Endothelial cell of umbilical vein (primary cell): Measurements from ENCODE around the gene HIVEP1. TPM values are rescaled to one million over a fixed set of nuclear protein-coding genes. Genes with fewer than 3 reads are reported as not detected.

Experiments used
- BruUV-seq: library from RNA; stranded (reverse); fragments of 400-500 nt; replicated peaks from 2 replicates; lab custom pipeline; 2021; lab: Mats Ljungman, UMichigan
- CTCF ChIA-PET: fragments of 300-600, 350-600 bp; sonication (Branson Sonifier 250); formaldehyde crosslinking; loops from one replicate; lab custom pipeline; 2021; ENCODE audit warnings: antibody characterized with exemption, inconsistent platforms; lab: Charles Lee
- POLR2A ChIA-PET: fragments of 300-600, 350-600 bp; sonication (Branson Sonifier 250); formaldehyde crosslinking; loops from one replicate; lab custom pipeline; 2021; ENCODE audit warnings: antibody characterized with exemption, inconsistent platforms; lab: Charles Lee
- DNase-seq: peaks from one replicate; pipeline ENCODE4 v3.0.0-alpha.2; 2011; ENCODE audit warnings: low read depth, low spot score
- FAIRE-seq: peaks from 2 replicates; lab custom pipeline; 2011; peaks lifted over from hg19 to GRCh38; lab: Jason Lieb, UNC
- H2AFZ ChIP-seq: 2 replicates; pipeline ENCODE4 v1.6.0; 2012; ENCODE audit warnings: low read depth, low read length, control low read depth, inconsistent platforms
- H3K27ac ChIP-seq: 2 replicates; pipeline ENCODE4 v1.5.1; 2011; ENCODE audit warnings: low read depth, mild to moderate bottlenecking, control low read depth, low read length, moderate library complexity; ENCODE audit not compliant: insufficient read depth
- H3K27me3 ChIP-seq, 2 experiments: 2 replicates each; pipeline versions ENCODE4 v1.6.0 to v1.6.1; 2011; ENCODE audit warnings: low read length in 2 of 2, mixed read lengths in 1 of 2; ENCODE audit not compliant: control insufficient read depth in 2 of 2, insufficient read depth in 2 of 2
- H3K36me3 ChIP-seq, 2 experiments: 2 replicates in 1 of 2; 3 replicates in 1 of 2; pipeline ENCODE4 v1.5.1; 2011; ENCODE audit warnings: low read length in 2 of 2, mild to moderate bottlenecking in 1 of 2, moderate library complexity in 1 of 2; ENCODE audit not compliant: control insufficient read depth in 2 of 2, insufficient read depth in 2 of 2; ENCODE audit errors: extremely low read depth in 1 of 2
- H3K4me1 ChIP-seq: 3 replicates; pipeline ENCODE4 v1.5.1; 2011; ENCODE audit warnings: mild to moderate bottlenecking, low read length; ENCODE audit not compliant: control insufficient read depth, insufficient read depth; ENCODE audit errors: extremely low read depth
- H3K4me2 ChIP-seq: 2 replicates; pipeline ENCODE4 v1.6.1; 2011; ENCODE audit warnings: low read length, control low read depth, mixed read lengths; ENCODE audit not compliant: insufficient read depth
- H3K4me3 ChIP-seq, 3 experiments: fragments of 200-600 bp in 1 of 3; sonication (generic), shearing (Covaris generic) in 1 of 3; replicated peaks in 1 of 3; 2 replicates each; pipeline ENCODE4 v1.5.1; 2011 to 2016; ENCODE audit warnings: control low read depth in 3 of 3, low read length in 3 of 3, mild to moderate bottlenecking in 2 of 3, inconsistent platforms in 1 of 3, low read depth in 1 of 3, moderate library complexity in 1 of 3; ENCODE audit not compliant: insufficient read depth in 1 of 3
- H3K79me2 ChIP-seq: 2 replicates; pipeline ENCODE4 v1.6.0; 2012; ENCODE audit warnings: low read length, inconsistent platforms; ENCODE audit not compliant: control insufficient read depth, insufficient read depth
- H3K9ac ChIP-seq: replicated peaks from 2 replicates; pipeline ENCODE3; 2011; ENCODE audit warnings: low read length, control low read depth; ENCODE audit not compliant: insufficient read depth; ENCODE audit errors: extremely low read depth
- H3K9me1 ChIP-seq: replicated peaks from 3 replicates; pipeline ENCODE4 v1.6.0; 2011; ENCODE audit warnings: mild to moderate bottlenecking, low read length; ENCODE audit not compliant: control insufficient read depth, insufficient read depth; ENCODE audit errors: extremely low read depth
- H3K9me3 ChIP-seq: replicated peaks from 2 replicates; pipeline ENCODE4 v1.5.1; 2012; ENCODE audit warnings: low read length, inconsistent platforms; ENCODE audit not compliant: control insufficient read depth, insufficient read depth
- H4K20me1 ChIP-seq: replicated peaks from 2 replicates; pipeline ENCODE3; 2011; ENCODE audit warnings: mild to moderate bottlenecking, low read length; ENCODE audit not compliant: control insufficient read depth, insufficient read depth; ENCODE audit errors: extremely low read depth
- CTCF ChIP-seq, 2 donors: IDR thresholded peaks; 1 replicate in 1 of 2; 2 replicates in 1 of 2; pipeline ENCODE4 v1.5.1; 2011; ENCODE audit warnings: low read length in 2 of 2, mild to moderate bottlenecking in 2 of 2, moderate library complexity in 2 of 2, control low read depth in 1 of 2, inconsistent platforms in 1 of 2, low read depth in 1 of 2; ENCODE audit not compliant: insufficient read depth in 1 of 2; ENCODE audit errors: extremely low read depth in 1 of 2
- EZH2 ChIP-seq: IDR thresholded peaks from 2 replicates; pipeline ENCODE4 v1.6.1; 2012; ENCODE audit warnings: borderline replicate concordance, low read depth, mild to moderate bottlenecking, moderate library complexity, low read length, inconsistent platforms; ENCODE audit not compliant: severe bottlenecking
- FOS ChIP-seq: IDR thresholded peaks from 2 replicates; pipeline ENCODE4 v1.6.1; 2011; ENCODE audit warnings: mild to moderate bottlenecking, low read length, moderate library complexity, borderline replicate concordance; ENCODE audit not compliant: insufficient read depth
- GATA2 ChIP-seq: IDR thresholded peaks from 2 replicates; pipeline ENCODE4 v1.7.0; 2011; ENCODE audit warnings: low read depth, mild to moderate bottlenecking, moderate library complexity, mixed read lengths, low read length; ENCODE audit not compliant: insufficient read length, insufficient read depth
- JUN ChIP-seq: IDR thresholded peaks from 2 replicates; pipeline ENCODE4 v1.6.1; 2011; ENCODE audit warnings: borderline replicate concordance, low read depth; ENCODE audit not compliant: insufficient read length, insufficient read depth
- MAX ChIP-seq: IDR thresholded peaks from 2 replicates; pipeline ENCODE4 v1.6.1; 2011; ENCODE audit not compliant: insufficient read depth, insufficient read length
- MYC ChIP-seq: IDR thresholded peaks from one replicate; pipeline ENCODE4 v1.6.1; 2011; ENCODE audit warnings: mild to moderate bottlenecking, low read depth, low read length
- POLR2A ChIP-seq: IDR thresholded peaks from 2 replicates; pipeline ENCODE4 v1.6.1; 2012; ENCODE audit warnings: low read depth, mild to moderate bottlenecking, control low read depth, low read length
- POLR2AphosphoS5 ChIP-seq: IDR thresholded peaks from 2 replicates; pipeline ENCODE4 v1.6.1; 2012; ENCODE audit warnings: low read depth, mild to moderate bottlenecking, control low read depth, low read length, moderate library complexity; ENCODE audit not compliant: insufficient read depth
- dilution Hi-C: fragments of 300-500 bp; cut with MboI; formaldehyde crosslinking; loops from one replicate; pipeline ENCODE4 v1.15.0; 2019; ENCODE audit warnings: low sequenced_read_pairs; ENCODE audit not compliant: extremely low pct_ligation_motif_present
- intact Hi-C: fragments of 100-400 bp; cut with micrococcal nuclease; formaldehyde crosslinking; loops from one replicate; pipeline ENCODE4 v1.10.0; 2022
- polyA plus RNA-seq, 4 experiments: library from polyadenylated mRNA; depleted of rRNA in 3 of 4; stranded (reverse) in 3 of 4; unstranded in 1 of 4; fragments of >200 nt; gene quantifications; 2 replicates each; pipeline versions ENCODE4 v1.2.1 to v1.2.3, GENCODE V29; 2011 to 2012; ENCODE audit warnings: missing spikeins in 1 of 4
- total RNA-seq: library from RNA; stranded (reverse); gene quantifications from 2 replicates; pipeline ENCODE4 v1.2.3, GENCODE V29; 2021

Gene HIVEP1
- total and polyA plus RNA-seq, 2 donors (not counting 3 experiments of a cell fraction or from before 2014, with no cell fraction given) = 33.5 to 49.2 TPM

- ChIA-PET CTCF (interaction anchor here (1.0 to 1.7 kb wide), 3 partner anchors 24 to 282 kb away, joined by 3 to 5 read pairs (median 3); partner anchors contain the start of gene EDN1), POLR2A (no interaction called here)
- Histone ChIP-seq H3K27ac (no peak overlapping the region), H3K36me3 (no peaks in the 10 kb centered on the region), H3K4me1 (peaks cover 13% of the 10 kb centered on the region), H3K9ac (no peak overlapping the region), H3K79me2 (peaks cover 13% of the 10 kb centered on the region), H3K4me3 (no peak overlapping the region), H3K4me2 (no peak overlapping the region), H3K9me3 (no peaks in the 10 kb centered on the region), H2AFZ (no peak overlapping the region), H3K9me1 (no peaks in the 10 kb centered on the region), H4K20me1 (no peaks in the 10 kb centered on the region), H3K27me3 (no peaks in the 10 kb centered on the region)
- DNase-seq (no peak), FAIRE-seq (no peak)
- dilution Hi-C loops = no loop called here
- intact Hi-C loops = loop anchor here (5.0 kb wide), 1 partner anchor 160 kb away; no protein-coding TSS in a partner anchor
- BruUV-seq = no TSS peak
- TF ChIP-seq MAX (no peak), FOS (no peak), MYC (no peak), POLR2AphosphoS5 (no peak), CTCF (IDR thresholded peaks at IDR 0.05; ENCODE audit: extremely low read depth in 1 of 2, insufficient read depth in 1 of 2, low read depth in 1 of 2, low read length in 2 of 2) (no peak), POLR2A (no peak), GATA2 (no peak), JUN (no peak), EZH2 (no peak)
Observed at GRCh38 chr6:12007473-12007872, 4.6 kb upstream of the HIVEP1 start.
